ENCODE data around the gene TKTL2. TPM values are rescaled to one million over a fixed set of nuclear protein-coding genes. Genes with fewer than 3 reads are reported as not detected.

The TKTL2 gene
- total RNA-seq, 1 experiment from 2014 or later, result not detected

DNA sequence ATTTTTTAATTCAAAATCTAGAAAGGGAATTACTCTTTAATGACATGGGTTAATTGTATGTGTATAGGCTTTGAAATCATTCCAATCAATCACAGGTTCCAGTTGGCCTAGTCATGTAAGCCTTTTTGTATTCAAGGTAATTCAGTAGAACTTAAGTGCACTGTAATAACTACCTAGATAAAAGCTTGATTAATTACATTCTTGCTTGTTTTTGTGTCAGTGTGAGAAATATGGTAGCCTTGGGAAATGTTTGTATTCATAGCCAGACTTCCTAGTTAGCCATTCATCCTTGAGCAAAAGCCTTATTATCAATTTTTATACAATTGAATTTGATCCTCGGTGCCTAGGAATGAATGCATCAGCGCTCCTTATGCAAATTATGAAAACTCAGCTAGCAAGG, 33.5 kb downstream of the TKTL2 start:
- POLR2A ChIA-PET (ENCODE audit: low non-redundant PET), result no interaction called here
- CTCF ChIA-PET, result no interaction called here
- no peak overlapping the region for H3K4me3 ChIP-seq (ENCODE audit: low read depth, low read length, poor library complexity, severe bottlenecking)

More for the DNA sequence above, 33.5 kb downstream of the TKTL2 start:
- no peak overlapping the region for H3K27ac ChIP-seq (ENCODE audit: low read depth, low read length, poor library complexity, severe bottlenecking)
- DNase-seq (ENCODE audit: low spot score), result no peak
- no peaks in the 10 kb centered on the region for H3K4me1 ChIP-seq (ENCODE audit: insufficient read depth, low read length, poor library complexity, severe bottlenecking)
- no peak for TF ChIP-seq EZH2 (IDR thresholded peaks at IDR 0.05; ENCODE audit: borderline replicate concordance, low read depth, low read length, poor library complexity, severe bottlenecking)
- TF ChIP-seq, protein P1, sequence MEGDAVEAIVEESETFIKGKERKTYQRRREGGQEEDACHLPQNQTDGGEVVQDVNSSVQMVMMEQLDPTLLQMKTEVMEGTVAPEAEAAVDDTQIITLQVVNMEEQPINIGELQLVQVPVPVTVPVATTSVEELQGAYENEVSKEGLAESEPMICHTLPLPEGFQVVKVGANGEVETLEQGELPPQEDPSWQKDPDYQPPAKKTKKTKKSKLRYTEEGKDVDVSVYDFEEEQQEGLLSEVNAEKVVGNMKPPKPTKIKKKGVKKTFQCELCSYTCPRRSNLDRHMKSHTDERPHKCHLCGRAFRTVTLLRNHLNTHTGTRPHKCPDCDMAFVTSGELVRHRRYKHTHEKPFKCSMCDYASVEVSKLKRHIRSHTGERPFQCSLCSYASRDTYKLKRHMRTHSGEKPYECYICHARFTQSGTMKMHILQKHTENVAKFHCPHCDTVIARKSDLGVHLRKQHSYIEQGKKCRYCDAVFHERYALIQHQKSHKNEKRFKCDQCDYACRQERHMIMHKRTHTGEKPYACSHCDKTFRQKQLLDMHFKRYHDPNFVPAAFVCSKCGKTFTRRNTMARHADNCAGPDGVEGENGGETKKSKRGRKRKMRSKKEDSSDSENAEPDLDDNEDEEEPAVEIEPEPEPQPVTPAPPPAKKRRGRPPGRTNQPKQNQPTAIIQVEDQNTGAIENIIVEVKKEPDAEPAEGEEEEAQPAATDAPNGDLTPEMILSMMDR (conservative IDR thresholded peaks at IDR 0.05; ENCODE audit: low read depth, low read length), result no peak
- H3K36me3 ChIP-seq (ENCODE audit: insufficient read depth, low read length, poor library complexity, severe bottlenecking), result no peaks in the 10 kb centered on the region
- H3K9me3 ChIP-seq (ENCODE audit: low read depth, low read length, poor library complexity, severe bottlenecking), result no peaks in the 10 kb centered on the region
- intact Hi-C loops (cut with micrococcal nuclease; ENCODE audit: unreplicated experiment), result no loop called here
- no peaks in the 10 kb centered on the region for H3K27me3 ChIP-seq (replicated peaks; ENCODE audit: insufficient read depth, low read depth, low read length, poor library complexity)
- no TSS peak for BruUV-seq (replicated peaks)

Other genes with a start within 250 kb of the TKTL2 start
- gene NPY1R, start 141.2 kb downstream of the TKTL2 start, total RNA-seq (2021), result 59.8 and 64.4 TPM in 2 replicates
- 7.1 and 8.2 TPM in 2 replicates for gene NPY5R, start 129.9 kb downstream of the TKTL2 start, total RNA-seq (2021)
- 83.5 and 84.8 TPM in 2 replicates for gene TMA16, start 20.9 kb upstream of the TKTL2 start, total RNA-seq (2021)

Data from A673 (cell line).